T-helper 1 cell treated with Interleukin-12 subunit alpha and Interleukin-12 subunit beta and Interleukin-4 antibody, amounts not matched to agents 30 μg/mL and 1 μg/mL, for 36 hours (primary cell): ENCODE measurements around the gene SPAAR.
"Not testable (repeated sequence)": the region's sequence is repeated elsewhere in the genome, so short reads cannot be mapped to it uniquely, and the experiment has no call there.

Experiments used
- H3K27ac Mint-ChIP-seq: one replicate; pipeline ENCODE4 v1.8.0; 2021; ENCODE audit warnings: mild to moderate bottlenecking, mixed read lengths
- H3K27me3 Mint-ChIP-seq: one replicate; pipeline ENCODE4 v1.8.0; 2021; ENCODE audit warnings: low read depth, mixed read lengths
- H3K36me3 Mint-ChIP-seq: one replicate; pipeline ENCODE4 v1.8.0; 2021; ENCODE audit warnings: low read depth, mixed read lengths
- H3K4me1 Mint-ChIP-seq: one replicate; pipeline ENCODE4 v1.8.0; 2021; ENCODE audit warnings: low read depth, mixed read lengths
- H3K4me3 Mint-ChIP-seq: one replicate; pipeline ENCODE4 v1.8.0; 2021; ENCODE audit warnings: mild to moderate bottlenecking, moderate library complexity, mixed read lengths
- H3K9me3 Mint-ChIP-seq: one replicate; pipeline ENCODE4 v1.8.0; 2021; ENCODE audit warnings: mixed read lengths

The SPAAR gene

GRCh38 chr9:35909274-35909673 lies at the start of gene SPAAR:
Gene SPAAR, plus strand, starts transcription at chr9:35909490. Its CDS starts 974 bp downstream, at chr9:35910464.
- peak within 1 kb of the TSS; percentile 49 for H3K27ac Mint-ChIP-seq
- no peaks in the 10 kb centered on the region for H3K9me3 Mint-ChIP-seq
- no peak within 1 kb of the TSS for H3K4me3 Mint-ChIP-seq
- peaks cover 20% of the 10 kb centered on the region for H3K4me1 Mint-ChIP-seq
- no peaks in the 10 kb centered on the region for H3K36me3 Mint-ChIP-seq
- H3K27me3 Mint-ChIP-seq: no peaks in the 10 kb centered on the region

DNA sequence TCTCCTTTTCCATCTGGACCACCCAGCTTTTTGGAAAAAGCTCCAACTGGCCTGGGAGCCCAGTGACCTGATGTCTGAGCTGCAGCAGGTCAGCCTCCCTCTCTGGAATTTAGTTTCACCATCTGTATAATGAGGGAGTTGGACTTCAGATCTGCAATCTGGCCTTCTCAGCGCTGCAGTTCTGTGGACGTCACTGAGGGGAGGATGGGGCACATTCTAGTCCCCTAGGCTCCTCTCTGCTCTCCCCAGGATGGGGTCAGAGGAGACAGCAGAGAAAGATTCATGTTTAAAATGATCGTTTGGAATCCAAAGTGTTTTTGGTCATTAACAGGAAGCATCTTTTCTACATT lies 49.3 kb upstream of the SPAAR start:
- Mint-ChIP-seq H3K27ac (no peak overlapping the region), H3K9me3 (no peaks in the 10 kb centered on the region), H3K4me3 (no peak overlapping the region), H3K36me3 (no peaks in the 10 kb centered on the region), H3K27me3 (peaks cover 20% of the 10 kb centered on the region), H3K4me1 (no peaks in the 10 kb centered on the region)

DNA sequence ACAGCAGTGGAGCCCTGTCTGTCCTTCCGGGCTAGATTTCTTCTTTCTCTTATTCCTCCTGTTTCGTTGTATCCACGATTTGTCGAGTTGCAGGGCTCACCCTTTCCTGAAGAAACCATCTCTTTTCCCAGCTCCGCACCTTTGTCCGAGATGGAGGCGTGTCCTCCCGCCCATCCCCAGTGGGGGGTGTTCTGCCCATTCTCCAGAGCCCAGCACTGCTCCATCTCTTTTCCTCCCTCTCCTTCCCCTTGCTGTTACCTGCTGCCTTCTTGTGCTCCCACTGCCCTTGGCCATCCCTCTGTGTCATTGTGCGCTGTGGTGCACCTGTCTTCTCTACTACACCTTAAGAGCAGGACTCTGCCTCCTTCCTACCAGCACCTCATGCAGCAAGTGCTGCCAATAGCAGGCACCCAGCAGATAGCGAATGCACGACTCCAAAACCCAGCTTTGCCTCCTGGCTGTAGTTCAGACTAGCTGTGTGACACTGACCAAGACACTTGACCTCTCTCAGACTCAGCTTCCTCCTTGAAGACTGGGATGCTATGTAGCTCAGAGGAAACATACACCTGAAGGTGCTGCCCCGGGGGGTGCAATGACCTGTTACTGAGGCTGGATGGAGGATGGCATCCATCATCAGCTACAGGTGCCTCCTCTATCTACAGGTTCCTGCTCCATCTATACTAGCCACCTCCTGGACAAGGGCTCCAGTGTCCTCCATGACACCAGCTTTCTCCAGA lies 48.0 kb upstream of the SPAAR start:
- H3K27ac Mint-ChIP-seq: no peak overlapping the region
- no peaks in the 10 kb centered on the region for H3K4me1 Mint-ChIP-seq

DNA sequence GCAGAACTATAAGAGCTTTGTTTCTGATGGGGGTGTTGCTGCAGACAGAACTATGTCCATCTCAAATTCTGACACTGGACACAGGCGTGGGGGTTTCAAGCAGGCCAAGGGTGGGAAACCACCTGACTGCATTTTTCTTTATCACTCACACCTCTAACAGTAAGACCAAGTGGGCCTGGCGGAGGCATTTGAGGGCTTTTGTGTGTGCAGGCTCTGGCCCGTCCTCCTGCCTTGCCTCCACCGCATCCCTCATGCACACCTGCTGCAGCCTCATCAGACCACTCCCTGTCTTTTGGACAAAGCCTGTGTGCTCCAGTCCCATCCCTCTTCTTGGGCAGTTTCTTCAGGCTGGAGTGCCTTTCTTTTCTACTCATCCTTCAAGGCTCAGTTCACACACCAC lies 47.0 kb upstream of the SPAAR start:
- Mint-ChIP-seq H3K4me3 (no peak overlapping the region), H3K27me3 (peaks cover 12% of the 10 kb centered on the region), H3K27ac (no peak overlapping the region), H3K36me3 (no peaks in the 10 kb centered on the region), H3K4me1 (no peaks in the 10 kb centered on the region), H3K9me3 (no peaks in the 10 kb centered on the region)

More for the DNA sequence above, 48.0 kb upstream of the SPAAR start:
- Mint-ChIP-seq H3K4me3 (no peak overlapping the region), H3K9me3 (no peaks in the 10 kb centered on the region), H3K27me3 (peaks cover 17% of the 10 kb centered on the region), H3K36me3 (no peaks in the 10 kb centered on the region)

GRCh38 chr9:35863583-35863982 lies 45.7 kb upstream of the SPAAR start:
- Mint-ChIP-seq H3K36me3 (no peaks in the 10 kb centered on the region), H3K9me3 (no peaks in the 10 kb centered on the region), H3K4me1 (no peaks in the 10 kb centered on the region), H3K27ac (no peak overlapping the region), H3K27me3 (peaks cover 11% of the 10 kb centered on the region), H3K4me3 (no peak overlapping the region)

DNA sequence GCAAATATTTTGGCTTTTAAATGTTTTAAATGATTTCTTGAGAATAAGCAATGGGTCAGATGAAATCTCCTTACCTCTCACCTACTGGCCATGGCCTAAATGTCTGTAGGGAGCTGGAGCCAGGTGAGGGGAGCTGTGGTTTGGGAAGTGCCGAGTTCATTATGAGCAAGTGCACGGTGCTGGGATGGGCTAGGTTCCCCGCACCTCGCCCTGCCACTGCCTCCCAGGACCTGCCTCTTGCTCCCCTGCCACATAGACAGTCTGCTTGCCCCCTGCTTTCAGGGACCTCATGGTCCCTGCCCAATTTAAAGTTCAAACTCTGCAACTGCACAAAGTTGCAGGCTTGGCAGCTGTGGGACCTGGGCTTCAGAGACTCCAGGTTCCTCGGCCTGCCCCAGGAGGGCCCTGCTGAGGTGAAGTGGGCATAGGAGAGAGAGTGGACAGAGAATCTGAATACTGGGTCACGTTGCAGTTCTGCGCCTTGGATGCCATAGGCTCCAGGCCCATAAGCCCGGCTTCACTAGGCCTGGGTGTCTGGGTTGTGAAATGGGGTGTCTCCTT lies 44.5 kb upstream of the SPAAR start:
- Mint-ChIP-seq H3K4me1 (no peaks in the 10 kb centered on the region), H3K27me3 (peaks cover 11% of the 10 kb centered on the region), H3K4me3 (no peak overlapping the region), H3K27ac (no peak overlapping the region), H3K36me3 (no peaks in the 10 kb centered on the region), H3K9me3 (no peaks in the 10 kb centered on the region)

- Mint-ChIP-seq H3K27ac (no peak overlapping the region), H3K4me3 (no peak overlapping the region), H3K36me3 (no peaks in the 10 kb centered on the region), H3K9me3 (no peaks in the 10 kb centered on the region), H3K27me3 (no peaks in the 10 kb centered on the region), H3K4me1 (no peaks in the 10 kb centered on the region)
Measured at GRCh38 chr9:35867538-35867937, 41.8 kb upstream of the SPAAR start.

DNA sequence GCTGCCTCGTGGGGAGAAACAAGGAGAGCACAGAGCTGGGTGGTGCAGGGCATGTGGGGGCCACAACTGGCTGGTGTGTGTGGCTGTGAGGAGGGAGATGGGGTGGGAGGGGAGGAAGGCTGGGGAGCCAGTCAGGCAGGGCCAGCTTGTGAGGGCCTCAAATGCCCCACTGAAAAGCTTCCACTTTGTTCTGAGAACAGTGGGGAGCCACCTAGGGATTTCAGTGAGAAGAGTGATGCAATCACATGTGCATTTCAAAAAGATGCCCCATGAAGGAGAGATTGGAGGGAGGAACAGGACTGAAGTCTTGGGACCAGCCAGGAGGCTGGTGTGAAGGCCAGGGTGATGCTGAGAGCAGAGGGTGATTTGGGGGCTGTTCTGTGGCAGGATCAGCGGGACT lies 40.4 kb upstream of the SPAAR start:
- H3K9me3 Mint-ChIP-seq: no peaks in the 10 kb centered on the region
- no peaks in the 10 kb centered on the region for H3K27me3 Mint-ChIP-seq
- H3K4me1 Mint-ChIP-seq: no peaks in the 10 kb centered on the region
- H3K27ac Mint-ChIP-seq: no peak overlapping the region
- H3K36me3 Mint-ChIP-seq: no peaks in the 10 kb centered on the region
- H3K4me3 Mint-ChIP-seq: no peak overlapping the region

DNA sequence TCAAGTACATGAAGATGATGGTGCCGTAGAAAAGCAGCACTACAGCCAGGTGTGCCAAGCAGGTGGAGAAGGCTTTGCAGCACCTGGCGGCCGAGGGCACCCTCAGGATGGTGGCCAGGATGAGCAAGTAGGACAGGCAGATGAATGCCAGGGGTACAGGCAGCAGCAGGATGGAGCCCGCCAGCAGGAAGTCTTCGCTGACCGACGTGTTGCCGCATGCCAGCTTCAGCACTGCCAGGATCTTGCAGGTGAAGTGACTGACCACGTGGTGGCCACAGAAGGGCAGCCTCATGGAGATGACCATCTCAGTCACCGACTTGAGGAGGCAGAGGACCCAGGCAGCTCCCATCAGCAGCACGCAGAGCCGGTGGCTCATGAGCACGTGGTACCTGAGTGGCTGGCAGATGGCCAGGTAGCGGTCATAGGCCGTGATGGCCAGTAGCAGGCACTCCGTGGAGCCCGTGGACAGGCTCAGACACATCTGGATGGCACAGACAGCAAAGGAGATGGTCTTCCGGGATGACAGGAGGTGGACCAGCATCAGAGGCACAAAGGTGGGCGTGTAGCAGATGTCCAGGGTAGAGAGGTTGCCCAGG lies 39.6 kb upstream of the SPAAR start:
- H3K27me3 Mint-ChIP-seq: peaks cover 1% of the 10 kb centered on the region
- no peak overlapping the region for H3K4me3 Mint-ChIP-seq
- H3K36me3 Mint-ChIP-seq: no peaks in the 10 kb centered on the region
- no peaks in the 10 kb centered on the region for H3K9me3 Mint-ChIP-seq
- no peaks in the 10 kb centered on the region for H3K4me1 Mint-ChIP-seq
- no peak overlapping the region for H3K27ac Mint-ChIP-seq

GRCh38 chr9:35870351-35870923 lies 38.9 kb upstream of the SPAAR start, which contains the start of gene OR13J1:
Gene OR13J1, minus strand, starts transcription at chr9:35870401. Its CDS starts 0 bp downstream, at chr9:35870401.
- no peaks in the 10 kb centered on the region for H3K4me1 Mint-ChIP-seq
- no peaks in the 10 kb centered on the region for H3K36me3 Mint-ChIP-seq
- no peaks in the 10 kb centered on the region for H3K9me3 Mint-ChIP-seq
- no peak within 1 kb of the TSS for H3K4me3 Mint-ChIP-seq
- peaks cover 6% of the 10 kb centered on the region for H3K27me3 Mint-ChIP-seq
- no peak within 1 kb of the TSS for H3K27ac Mint-ChIP-seq

GRCh38 chr9:35871545-35871944 lies 37.7 kb upstream of the SPAAR start:
- peaks cover 15% of the 10 kb centered on the region for H3K27me3 Mint-ChIP-seq
- H3K4me1 Mint-ChIP-seq: no peaks in the 10 kb centered on the region
- peaks cover 1% of the 10 kb centered on the region for H3K9me3 Mint-ChIP-seq
- no peak overlapping the region for H3K4me3 Mint-ChIP-seq
- no peak overlapping the region for H3K27ac Mint-ChIP-seq
- H3K36me3 Mint-ChIP-seq: no peaks in the 10 kb centered on the region

DNA sequence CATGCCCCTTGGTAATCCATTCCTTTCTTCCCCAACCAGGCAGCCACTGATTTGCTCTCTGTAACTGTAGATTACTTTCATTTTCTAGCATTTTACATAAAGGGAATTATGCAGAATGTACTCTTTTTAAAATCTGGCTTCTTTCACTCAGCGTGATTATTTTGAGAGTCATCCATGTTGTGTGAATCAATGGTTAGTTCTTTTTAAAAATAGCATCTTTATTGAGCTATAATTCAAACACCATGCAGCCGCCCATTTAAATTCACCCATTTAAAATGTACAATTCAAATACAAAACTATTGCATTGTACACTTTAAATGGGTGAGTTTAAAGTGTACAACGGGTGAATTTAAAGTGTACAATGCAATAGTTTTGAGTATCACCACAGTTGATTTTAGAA lies 36.8 kb upstream of the SPAAR start:
- Mint-ChIP-seq H3K27me3 (peaks cover 25% of the 10 kb centered on the region), H3K4me3 (no peak overlapping the region), H3K9me3 (peaks cover 9% of the 10 kb centered on the region), H3K27ac (no peak overlapping the region), H3K36me3 (no peaks in the 10 kb centered on the region), H3K4me1 (no peaks in the 10 kb centered on the region)

DNA sequence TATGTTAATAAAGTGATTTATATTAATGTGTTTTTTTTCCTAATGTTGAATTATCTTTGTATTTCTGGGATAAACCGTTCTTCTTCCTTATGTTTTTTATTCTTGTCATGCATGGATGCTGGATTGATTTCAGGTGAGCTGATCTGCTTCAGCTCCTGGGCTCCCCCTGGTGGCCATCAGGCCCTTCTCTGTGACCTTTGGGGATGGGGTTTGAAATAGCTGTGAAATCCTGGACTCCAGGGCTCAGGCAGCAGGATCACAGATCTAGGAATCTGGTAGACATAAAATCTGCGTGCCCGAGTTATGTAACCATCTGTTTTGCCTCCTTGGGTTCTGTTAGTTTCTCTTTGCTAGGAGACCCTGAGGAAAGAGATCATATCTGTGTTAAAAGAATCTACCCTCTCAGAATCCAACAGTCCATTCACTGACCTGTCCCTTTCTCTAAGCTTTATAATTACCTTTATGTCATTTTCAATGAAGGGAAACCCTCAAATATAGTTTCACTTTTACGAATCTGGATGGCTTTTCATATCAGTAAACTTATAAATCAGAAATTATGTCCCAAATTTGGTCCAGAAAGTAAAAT lies 26.9 kb upstream of the SPAAR start:
- H3K4me1 Mint-ChIP-seq: no peaks in the 10 kb centered on the region
- peaks cover 51% of the 10 kb centered on the region for H3K27me3 Mint-ChIP-seq
- no peak overlapping the region for H3K4me3 Mint-ChIP-seq
- H3K9me3 Mint-ChIP-seq: peaks cover 6% of the 10 kb centered on the region
- no peaks in the 10 kb centered on the region for H3K36me3 Mint-ChIP-seq
- no peak overlapping the region for H3K27ac Mint-ChIP-seq

- Mint-ChIP-seq H3K36me3 (no peaks in the 10 kb centered on the region), H3K4me3 (no peak overlapping the region), H3K27me3 (peaks cover 45% of the 10 kb centered on the region), H3K4me1 (no peaks in the 10 kb centered on the region), H3K27ac (no peak overlapping the region), H3K9me3 (no peaks in the 10 kb centered on the region)
Measured at GRCh38 chr9:35882996-35883395, 26.3 kb upstream of the SPAAR start.

DNA sequence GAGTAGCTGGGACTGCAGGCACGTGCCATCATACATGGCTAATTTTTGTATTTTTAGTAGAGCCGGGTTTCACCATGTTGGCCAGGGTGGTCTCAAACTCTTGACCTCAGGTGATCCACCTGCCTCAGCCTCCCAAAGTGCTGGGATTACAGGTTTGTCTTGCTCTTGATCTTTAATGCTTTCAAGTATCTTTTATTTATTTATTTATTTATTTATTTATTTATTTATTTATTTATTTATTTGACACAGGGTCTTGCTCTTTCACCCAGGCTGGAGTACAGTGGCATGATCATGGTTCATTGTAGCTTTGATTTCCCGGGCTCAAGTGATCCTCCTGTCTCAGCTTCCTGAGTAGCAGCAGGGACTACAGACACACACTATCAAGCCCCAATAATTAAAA lies 24.4 kb upstream of the SPAAR start:
- H3K4me1 Mint-ChIP-seq, H3K9me3 Mint-ChIP-seq, H3K36me3 Mint-ChIP-seq, H3K27ac Mint-ChIP-seq, H3K4me3 Mint-ChIP-seq: not testable (repeated sequence)
- peaks cover 35% of the 10 kb centered on the region for H3K27me3 Mint-ChIP-seq
